Esophagus squamous epithelium (tissue), 4 donors: ENCODE measurements around the gene BNIP3.

Experiments used
- POLR2A ChIP-seq, 4 donors: fragments of 450-650 bp; IDR thresholded peaks; one replicate each; pipeline ENCODE4 v1.6.1; 2017; ENCODE audit warnings: antibody characterized with exemption in 4 of 4, mild to moderate bottlenecking in 4 of 4, moderate library complexity in 3 of 4
- TF ChIP-seq, protein P1 (sequence below), 6 experiments: fragments of 450-650 bp in 4 of 6; fragments of 200-600 bp in 2 of 6; sonication (generic) in 2 of 6; IDR thresholded peaks; one replicate each; pipeline ENCODE4 v1.5.1; 2016 to 2019; ENCODE audit warnings: antibody characterized with exemption in 6 of 6, mild to moderate bottlenecking in 4 of 6, moderate library complexity in 4 of 6

DNA sequence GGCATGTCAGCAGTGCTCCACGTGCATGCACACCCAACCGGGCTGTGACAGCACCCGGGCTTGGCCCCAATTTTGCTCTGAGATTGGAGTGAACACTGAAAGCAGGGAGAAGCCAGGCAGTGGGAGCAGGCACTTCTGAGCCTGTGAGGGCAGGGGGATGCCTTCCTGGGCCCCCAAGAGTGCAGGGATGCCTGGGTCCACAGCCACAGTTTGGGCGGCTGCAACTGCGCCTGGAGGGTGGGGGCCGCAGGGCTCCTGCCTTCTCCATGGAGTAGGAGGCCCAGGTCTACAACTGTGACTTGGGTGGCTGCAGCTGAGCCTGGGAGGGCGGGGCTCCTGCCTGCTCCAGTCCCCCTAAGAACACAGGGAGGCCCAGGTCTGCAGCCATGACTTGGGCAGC is 37.6 kb upstream of the BNIP3 start:
- no peak for TF ChIP-seq POLR2A (IDR thresholded peaks at IDR 0.05)
- TF ChIP-seq, protein P1, sequence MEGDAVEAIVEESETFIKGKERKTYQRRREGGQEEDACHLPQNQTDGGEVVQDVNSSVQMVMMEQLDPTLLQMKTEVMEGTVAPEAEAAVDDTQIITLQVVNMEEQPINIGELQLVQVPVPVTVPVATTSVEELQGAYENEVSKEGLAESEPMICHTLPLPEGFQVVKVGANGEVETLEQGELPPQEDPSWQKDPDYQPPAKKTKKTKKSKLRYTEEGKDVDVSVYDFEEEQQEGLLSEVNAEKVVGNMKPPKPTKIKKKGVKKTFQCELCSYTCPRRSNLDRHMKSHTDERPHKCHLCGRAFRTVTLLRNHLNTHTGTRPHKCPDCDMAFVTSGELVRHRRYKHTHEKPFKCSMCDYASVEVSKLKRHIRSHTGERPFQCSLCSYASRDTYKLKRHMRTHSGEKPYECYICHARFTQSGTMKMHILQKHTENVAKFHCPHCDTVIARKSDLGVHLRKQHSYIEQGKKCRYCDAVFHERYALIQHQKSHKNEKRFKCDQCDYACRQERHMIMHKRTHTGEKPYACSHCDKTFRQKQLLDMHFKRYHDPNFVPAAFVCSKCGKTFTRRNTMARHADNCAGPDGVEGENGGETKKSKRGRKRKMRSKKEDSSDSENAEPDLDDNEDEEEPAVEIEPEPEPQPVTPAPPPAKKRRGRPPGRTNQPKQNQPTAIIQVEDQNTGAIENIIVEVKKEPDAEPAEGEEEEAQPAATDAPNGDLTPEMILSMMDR (IDR thresholded peaks at IDR 0.05): no peak
